Caco-2 (cell line): ENCODE measurements around the gene NANOS3. TPM values are rescaled to one million over a fixed set of nuclear protein-coding genes. Genes with fewer than 3 reads are reported as not detected.

Experiments used
- BruUV-seq: library from RNA; stranded (reverse); fragments of 400-500 nt; replicated peaks from 2 replicates; lab custom pipeline; 2021; lab: Mats Ljungman, UMichigan
- CTCF ChIA-PET: fragments of 300-600 bp; sonication (Branson Sonifier 250); formaldehyde crosslinking; loops from one replicate; lab custom pipeline; 2022; ENCODE audit warnings: antibody characterized with exemption; lab: Charles Lee
- POLR2A ChIA-PET: fragments of 300-600 bp; sonication (Branson Sonifier 250); formaldehyde crosslinking; loops from one replicate; lab custom pipeline; 2022; ENCODE audit warnings: antibody characterized with exemption; lab: Charles Lee
- DNase-seq, 2 experiments: peaks; one replicate each; pipeline versions ENCODE4 v3.0.0 to v3.0.0-alpha.2; 2020 to 2022
- H3K27me3 ChIP-seq: replicated peaks from 2 replicates; pipeline ENCODE4 v1.6.0; 2011; ENCODE audit warnings: low read length; ENCODE audit not compliant: control insufficient read depth, insufficient read depth
- H3K36me3 ChIP-seq: 2 replicates; pipeline ENCODE4 v1.5.1; 2011; ENCODE audit warnings: low read length; ENCODE audit not compliant: control insufficient read depth, insufficient read depth
- H3K4me1 ChIP-seq: fragments of 250-450 bp; sonication (Bioruptor Pico); 2 replicates; pipeline ENCODE4 v1.5.1; 2020; ENCODE audit warnings: mild to moderate bottlenecking
- H3K4me3 ChIP-seq: 2 replicates; pipeline ENCODE4 v1.5.1; 2011; ENCODE audit warnings: low read depth, mild to moderate bottlenecking, control low read depth, low read length
- H3K9me3 ChIP-seq: fragments of 250-450 bp; sonication (Bioruptor Pico); 2 replicates; pipeline ENCODE4 v1.5.1; 2020; ENCODE audit warnings: mild to moderate bottlenecking, moderate library complexity
- H3K27ac Mint-ChIP-seq: one replicate; pipeline ENCODE4 v1.8.0; 2022; ENCODE audit warnings: mixed read lengths; ENCODE audit not compliant: unreplicated experiment
- H3K27me3 Mint-ChIP-seq: one replicate; pipeline ENCODE4 v1.8.0; 2022; ENCODE audit warnings: mixed read lengths; ENCODE audit not compliant: insufficient read depth, unreplicated experiment
- H3K36me3 Mint-ChIP-seq: one replicate; pipeline ENCODE4 v1.8.0; 2022; ENCODE audit warnings: mild to moderate bottlenecking, mixed read lengths; ENCODE audit not compliant: insufficient read depth, unreplicated experiment
- H3K4me1 Mint-ChIP-seq: one replicate; pipeline ENCODE4 v1.8.0; 2022; ENCODE audit warnings: low read depth, mixed read lengths; ENCODE audit not compliant: unreplicated experiment
- H3K4me3 Mint-ChIP-seq: one replicate; pipeline ENCODE4 v1.8.0; 2022; ENCODE audit warnings: mild to moderate bottlenecking, moderate library complexity, mixed read lengths; ENCODE audit not compliant: unreplicated experiment
- H3K9me3 Mint-ChIP-seq: one replicate; pipeline ENCODE4 v1.8.0; 2022; ENCODE audit warnings: mixed read lengths; ENCODE audit not compliant: unreplicated experiment
- intact Hi-C: fragments of 100-400 bp; cut with micrococcal nuclease; formaldehyde crosslinking; loops from one replicate; pipeline ENCODE4 v1.10.0; 2022; ENCODE audit not compliant: unreplicated experiment
- total RNA-seq: library from RNA; stranded (reverse); gene quantifications from 2 replicates; pipeline ENCODE4 v1.2.3, GENCODE V29; 2022
- TF ChIP-seq, protein P1 (sequence below), 2 experiments: fragments of 200-600 bp in 1 of 2; IDR thresholded peaks; 1 replicate in 1 of 2; 2 replicates in 1 of 2; pipeline versions ENCODE4 v1.5.1 to v1.8.0; 2011 to 2022; ENCODE audit warnings: antibody characterized with exemption in 1 of 2, control low read depth in 1 of 2, inconsistent platforms in 1 of 2, low read depth in 1 of 2, low read length in 1 of 2, mild to moderate bottlenecking in 1 of 2, moderate library complexity in 1 of 2; ENCODE audit not compliant: insufficient read depth in 1 of 2, severe bottlenecking in 1 of 2, unreplicated experiment in 1 of 2

NANOS3 gene
- total RNA-seq, 1 experiment from 2014 or later: not detected

DNA sequence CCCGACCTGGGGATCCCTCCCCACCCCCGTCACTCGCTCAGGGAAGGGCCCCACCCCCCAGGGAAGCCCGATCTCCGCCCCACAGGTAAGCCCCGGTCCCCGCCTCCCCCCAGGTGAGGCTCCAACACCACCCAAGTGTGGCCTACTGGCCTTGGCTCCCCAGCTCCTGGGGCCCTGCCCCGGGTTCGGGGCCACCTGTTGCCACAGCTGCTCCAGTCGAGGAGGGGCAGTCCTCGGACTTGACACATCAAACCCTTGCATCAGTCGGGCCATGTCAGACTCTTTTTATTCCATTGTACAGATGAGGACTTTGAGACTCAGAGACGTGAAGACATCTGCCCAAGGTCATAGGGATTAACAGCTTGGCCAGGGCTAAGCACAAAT lies 29.6 kb downstream of the NANOS3 start:
- H3K4me3 ChIP-seq: peak overlapping the region; percentile 86
- intact Hi-C loops: no loop called here
- H3K36me3 ChIP-seq: 0 out of 2 replicates have a peak, but pooled peaks cover 1% of the 10 kb centered on the region
- Mint-ChIP-seq H3K36me3 (peaks cover 25% of the 10 kb centered on the region), H3K4me1 (no peaks in the 10 kb centered on the region), H3K27me3 (no peaks in the 10 kb centered on the region), H3K27ac (peak overlapping the region; percentile 92), H3K4me3 (peak overlapping the region; percentile 85), H3K9me3 (no peaks in the 10 kb centered on the region)
- H3K9me3 ChIP-seq: no peaks in the 10 kb centered on the region
- BruUV-seq: no TSS peak
- H3K27me3 ChIP-seq: no peaks in the 10 kb centered on the region
- ChIA-PET CTCF (interaction anchor here (0.6 kb wide), 2 partner anchors 26 to 136 kb away, joined by 3 read pairs; no protein-coding TSS in a partner anchor), POLR2A (interaction anchor here (0.6 kb wide), 1 partner anchor 109 kb away, joined by 3 read pairs; no protein-coding TSS in a partner anchor)
- TF ChIP-seq, protein P1, sequence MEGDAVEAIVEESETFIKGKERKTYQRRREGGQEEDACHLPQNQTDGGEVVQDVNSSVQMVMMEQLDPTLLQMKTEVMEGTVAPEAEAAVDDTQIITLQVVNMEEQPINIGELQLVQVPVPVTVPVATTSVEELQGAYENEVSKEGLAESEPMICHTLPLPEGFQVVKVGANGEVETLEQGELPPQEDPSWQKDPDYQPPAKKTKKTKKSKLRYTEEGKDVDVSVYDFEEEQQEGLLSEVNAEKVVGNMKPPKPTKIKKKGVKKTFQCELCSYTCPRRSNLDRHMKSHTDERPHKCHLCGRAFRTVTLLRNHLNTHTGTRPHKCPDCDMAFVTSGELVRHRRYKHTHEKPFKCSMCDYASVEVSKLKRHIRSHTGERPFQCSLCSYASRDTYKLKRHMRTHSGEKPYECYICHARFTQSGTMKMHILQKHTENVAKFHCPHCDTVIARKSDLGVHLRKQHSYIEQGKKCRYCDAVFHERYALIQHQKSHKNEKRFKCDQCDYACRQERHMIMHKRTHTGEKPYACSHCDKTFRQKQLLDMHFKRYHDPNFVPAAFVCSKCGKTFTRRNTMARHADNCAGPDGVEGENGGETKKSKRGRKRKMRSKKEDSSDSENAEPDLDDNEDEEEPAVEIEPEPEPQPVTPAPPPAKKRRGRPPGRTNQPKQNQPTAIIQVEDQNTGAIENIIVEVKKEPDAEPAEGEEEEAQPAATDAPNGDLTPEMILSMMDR (IDR thresholded peaks at IDR 0.05; ENCODE audit: insufficient read depth in 1 of 2, low read depth in 1 of 2, low read length in 1 of 2, severe bottlenecking in 1 of 2, unreplicated experiment in 1 of 2): no peak
- peaks cover 7% of the 10 kb centered on the region; the same call in 1 of the 2 replicates for H3K4me1 ChIP-seq
- peak; percentile 59 to 71 for DNase-seq

DNA sequence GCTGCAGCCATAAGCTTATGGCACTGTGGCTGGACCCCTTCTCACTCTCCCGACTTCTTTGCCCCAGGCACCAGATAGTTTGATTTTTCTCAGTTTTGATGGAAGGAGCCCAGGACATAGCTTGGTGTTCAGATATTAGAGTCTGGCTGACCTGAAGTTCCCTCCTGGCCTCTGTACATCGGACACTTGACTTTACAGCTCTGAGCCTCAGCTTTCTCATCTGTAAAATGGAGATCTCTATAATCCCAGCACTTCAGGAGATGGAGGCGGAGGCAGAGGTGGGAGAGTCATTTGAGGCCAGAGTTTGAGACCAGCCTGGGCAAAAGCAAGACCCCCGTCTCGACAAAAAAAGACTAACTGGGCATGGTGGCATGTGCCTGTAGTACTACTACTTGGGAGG lies 30.0 kb downstream of the NANOS3 start:
- BruUV-seq: TSS peak; percentile 52
- intact Hi-C loops: no loop called here

DNA sequence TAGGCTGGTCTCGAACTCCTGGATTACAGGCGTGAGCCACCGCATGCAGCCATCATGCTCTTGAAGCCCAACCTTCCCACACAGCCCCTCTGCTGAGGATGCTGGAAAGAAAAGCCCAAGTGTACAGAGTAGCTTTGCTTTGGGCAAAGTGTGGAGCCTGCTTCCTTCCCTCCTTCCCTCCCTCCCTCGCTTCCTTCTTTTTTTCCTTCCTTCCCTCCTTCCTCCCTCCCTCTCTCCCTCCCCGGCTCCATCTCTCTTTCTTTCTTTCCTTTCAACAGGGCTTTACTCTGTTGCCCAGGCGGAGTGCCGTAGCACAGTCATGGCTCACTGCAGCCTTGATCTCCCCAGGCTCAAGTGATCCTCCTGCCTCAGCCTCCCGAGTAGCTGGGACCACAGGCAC lies 31.7 kb downstream of the NANOS3 start:
- CTCF ChIA-PET: no interaction called here
- H3K27me3 ChIP-seq: no peaks in the 10 kb centered on the region
- BruUV-seq: no TSS peak
- H3K4me3 Mint-ChIP-seq: no peak overlapping the region
- H3K4me1 Mint-ChIP-seq: no peaks in the 10 kb centered on the region
- H3K4me3 ChIP-seq: no peak overlapping the region
- H3K27me3 Mint-ChIP-seq: no peaks in the 10 kb centered on the region
- DNase-seq: no peak
- peaks cover 7% of the 10 kb centered on the region; the same call in 1 of the 2 replicates for H3K4me1 ChIP-seq
- H3K36me3 Mint-ChIP-seq: peaks cover 36% of the 10 kb centered on the region
- no peaks in the 10 kb centered on the region for H3K9me3 ChIP-seq
- no peak overlapping the region for H3K27ac Mint-ChIP-seq
- TF ChIP-seq, protein P1 (IDR thresholded peaks at IDR 0.05; ENCODE audit: insufficient read depth in 1 of 2, low read depth in 1 of 2, low read length in 1 of 2, severe bottlenecking in 1 of 2, unreplicated experiment in 1 of 2): no peak
- no peaks in the 10 kb centered on the region for H3K9me3 Mint-ChIP-seq
- H3K36me3 ChIP-seq: 0 out of 2 replicates have a peak, but pooled peaks cover 1% of the 10 kb centered on the region
- intact Hi-C loops: no loop called here
- POLR2A ChIA-PET: interaction anchor here (0.7 kb wide), 1 partner anchor 177 kb away, joined by 4 read pairs; no protein-coding TSS in a partner anchor

More for the DNA sequence above, 30.0 kb downstream of the NANOS3 start:
- peak overlapping the region; percentile 86 for H3K4me3 ChIP-seq
- TF ChIP-seq, protein P1 (IDR thresholded peaks at IDR 0.05; ENCODE audit: insufficient read depth in 1 of 2, low read depth in 1 of 2, low read length in 1 of 2, severe bottlenecking in 1 of 2, unreplicated experiment in 1 of 2): no peak
- no peaks in the 10 kb centered on the region for H3K27me3 Mint-ChIP-seq
- peak overlapping the region; percentile 85 for H3K4me3 Mint-ChIP-seq
- H3K9me3 Mint-ChIP-seq: no peaks in the 10 kb centered on the region
- H3K9me3 ChIP-seq: no peaks in the 10 kb centered on the region
- H3K27ac Mint-ChIP-seq: peak overlapping the region; percentile 92
- CTCF ChIA-PET: interaction anchor here (0.6 kb wide), 2 partner anchors 26 to 135 kb away, joined by 3 read pairs; no protein-coding TSS in a partner anchor
- peaks cover 25% of the 10 kb centered on the region for H3K36me3 Mint-ChIP-seq
- no peaks in the 10 kb centered on the region for H3K27me3 ChIP-seq
- H3K4me1 Mint-ChIP-seq: no peaks in the 10 kb centered on the region
- no peak for DNase-seq
- H3K36me3 ChIP-seq: 0 out of 2 replicates have a peak, but pooled peaks cover 1% of the 10 kb centered on the region
- peaks cover 7% of the 10 kb centered on the region; the same call in 1 of the 2 replicates for H3K4me1 ChIP-seq
- POLR2A ChIA-PET: interaction anchor here (0.6 kb wide), 1 partner anchor 109 kb away, joined by 3 read pairs; no protein-coding TSS in a partner anchor
